Endothelial cell of umbilical vein (primary cell): ENCODE data around the gene KLHL5. TPM values are rescaled to one million over a fixed set of nuclear protein-coding genes. Genes with fewer than 3 reads are reported as not detected.

Source experiments
- BruUV-seq: library from RNA; stranded (reverse); fragments of 400-500 nt; replicated peaks from 2 replicates; lab custom pipeline; 2021; lab: Mats Ljungman, UMichigan
- CTCF ChIA-PET: fragments of 300-600, 350-600 bp; sonication (Branson Sonifier 250); formaldehyde crosslinking; loops from one replicate; lab custom pipeline; 2021; ENCODE audit warnings: antibody characterized with exemption, inconsistent platforms; lab: Charles Lee
- POLR2A ChIA-PET: fragments of 300-600, 350-600 bp; sonication (Branson Sonifier 250); formaldehyde crosslinking; loops from one replicate; lab custom pipeline; 2021; ENCODE audit warnings: antibody characterized with exemption, inconsistent platforms; lab: Charles Lee
- DNase-seq: peaks from one replicate; pipeline ENCODE4 v3.0.0-alpha.2; 2011; ENCODE audit warnings: low read depth, low spot score
- FAIRE-seq: peaks from 2 replicates; lab custom pipeline; 2011; peaks lifted over from hg19 to GRCh38; lab: Jason Lieb, UNC
- H2AFZ ChIP-seq: 2 replicates; pipeline ENCODE4 v1.6.0; 2012; ENCODE audit warnings: low read depth, low read length, control low read depth, inconsistent platforms
- H3K27ac ChIP-seq: 2 replicates; pipeline ENCODE4 v1.5.1; 2011; ENCODE audit warnings: low read depth, mild to moderate bottlenecking, control low read depth, low read length, moderate library complexity; ENCODE audit not compliant: insufficient read depth
- H3K27me3 ChIP-seq, 2 experiments: 2 replicates each; pipeline versions ENCODE4 v1.6.0 to v1.6.1; 2011; ENCODE audit warnings: low read length in 2 of 2, mixed read lengths in 1 of 2; ENCODE audit not compliant: control insufficient read depth in 2 of 2, insufficient read depth in 2 of 2
- H3K36me3 ChIP-seq, 2 experiments: 2 replicates in 1 of 2; 3 replicates in 1 of 2; pipeline ENCODE4 v1.5.1; 2011; ENCODE audit warnings: low read length in 2 of 2, mild to moderate bottlenecking in 1 of 2, moderate library complexity in 1 of 2; ENCODE audit not compliant: control insufficient read depth in 2 of 2, insufficient read depth in 2 of 2; ENCODE audit errors: extremely low read depth in 1 of 2
- H3K4me1 ChIP-seq: 3 replicates; pipeline ENCODE4 v1.5.1; 2011; ENCODE audit warnings: mild to moderate bottlenecking, low read length; ENCODE audit not compliant: control insufficient read depth, insufficient read depth; ENCODE audit errors: extremely low read depth
- H3K4me2 ChIP-seq: 2 replicates; pipeline ENCODE4 v1.6.1; 2011; ENCODE audit warnings: low read length, control low read depth, mixed read lengths; ENCODE audit not compliant: insufficient read depth
- H3K4me3 ChIP-seq, 3 experiments: fragments of 200-600 bp in 1 of 3; sonication (generic), shearing (Covaris generic) in 1 of 3; replicated peaks in 1 of 3; 2 replicates each; pipeline ENCODE4 v1.5.1; 2011 to 2016; ENCODE audit warnings: control low read depth in 3 of 3, low read length in 3 of 3, mild to moderate bottlenecking in 2 of 3, inconsistent platforms in 1 of 3, low read depth in 1 of 3, moderate library complexity in 1 of 3; ENCODE audit not compliant: insufficient read depth in 1 of 3
- H3K79me2 ChIP-seq: 2 replicates; pipeline ENCODE4 v1.6.0; 2012; ENCODE audit warnings: low read length, inconsistent platforms; ENCODE audit not compliant: control insufficient read depth, insufficient read depth
- H3K9ac ChIP-seq: replicated peaks from 2 replicates; pipeline ENCODE3; 2011; ENCODE audit warnings: low read length, control low read depth; ENCODE audit not compliant: insufficient read depth; ENCODE audit errors: extremely low read depth
- H3K9me1 ChIP-seq: replicated peaks from 3 replicates; pipeline ENCODE4 v1.6.0; 2011; ENCODE audit warnings: mild to moderate bottlenecking, low read length; ENCODE audit not compliant: control insufficient read depth, insufficient read depth; ENCODE audit errors: extremely low read depth
- H3K9me3 ChIP-seq: replicated peaks from 2 replicates; pipeline ENCODE4 v1.5.1; 2012; ENCODE audit warnings: low read length, inconsistent platforms; ENCODE audit not compliant: control insufficient read depth, insufficient read depth
- H4K20me1 ChIP-seq: replicated peaks from 2 replicates; pipeline ENCODE3; 2011; ENCODE audit warnings: mild to moderate bottlenecking, low read length; ENCODE audit not compliant: control insufficient read depth, insufficient read depth; ENCODE audit errors: extremely low read depth
- EZH2 ChIP-seq: IDR thresholded peaks from 2 replicates; pipeline ENCODE4 v1.6.1; 2012; ENCODE audit warnings: borderline replicate concordance, low read depth, mild to moderate bottlenecking, moderate library complexity, low read length, inconsistent platforms; ENCODE audit not compliant: severe bottlenecking
- FOS ChIP-seq: IDR thresholded peaks from 2 replicates; pipeline ENCODE4 v1.6.1; 2011; ENCODE audit warnings: mild to moderate bottlenecking, low read length, moderate library complexity, borderline replicate concordance; ENCODE audit not compliant: insufficient read depth
- GATA2 ChIP-seq: IDR thresholded peaks from 2 replicates; pipeline ENCODE4 v1.7.0; 2011; ENCODE audit warnings: low read depth, mild to moderate bottlenecking, moderate library complexity, mixed read lengths, low read length; ENCODE audit not compliant: insufficient read length, insufficient read depth
- JUN ChIP-seq: IDR thresholded peaks from 2 replicates; pipeline ENCODE4 v1.6.1; 2011; ENCODE audit warnings: borderline replicate concordance, low read depth; ENCODE audit not compliant: insufficient read length, insufficient read depth
- dilution Hi-C: fragments of 300-500 bp; cut with MboI; formaldehyde crosslinking; loops from one replicate; pipeline ENCODE4 v1.15.0; 2019; ENCODE audit warnings: low sequenced_read_pairs; ENCODE audit not compliant: extremely low pct_ligation_motif_present
- intact Hi-C: fragments of 100-400 bp; cut with micrococcal nuclease; formaldehyde crosslinking; loops from one replicate; pipeline ENCODE4 v1.10.0; 2022
- polyA plus RNA-seq, 4 experiments: library from polyadenylated mRNA; depleted of rRNA in 3 of 4; stranded (reverse) in 3 of 4; unstranded in 1 of 4; fragments of >200 nt; gene quantifications; 2 replicates each; pipeline versions ENCODE4 v1.2.1 to v1.2.3, GENCODE V29; 2011 to 2012; ENCODE audit warnings: missing spikeins in 1 of 4
- total RNA-seq: library from RNA; stranded (reverse); gene quantifications from 2 replicates; pipeline ENCODE4 v1.2.3, GENCODE V29; 2021

The KLHL5 gene
- total and polyA plus RNA-seq, 2 donors (not counting 3 experiments of a cell fraction or from before 2014, with no cell fraction given), result 32.2 to 54.6 TPM

DNA sequence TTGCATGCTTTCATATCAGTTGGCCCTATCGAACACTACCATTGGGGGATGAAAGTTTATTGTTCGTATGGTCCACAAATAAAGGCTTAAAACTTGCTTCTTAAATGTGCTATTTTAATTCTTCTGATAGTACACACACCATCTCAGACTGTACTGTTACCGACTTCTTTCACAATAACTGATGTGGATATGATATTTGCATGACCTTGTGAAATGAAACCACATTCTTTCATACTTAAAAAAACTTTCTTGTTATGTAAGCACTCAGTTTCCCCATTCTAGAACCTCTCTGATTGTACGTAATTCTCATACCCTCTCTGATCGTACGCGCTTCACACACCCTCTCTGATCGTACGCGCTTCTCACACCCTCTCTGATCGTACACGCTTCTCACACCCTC, 108.3 kb downstream of the KLHL5 start:
- Histone ChIP-seq H3K27me3 (peaks cover 5 to 20% of the 10 kb centered on the region in 2 experiments), H3K4me1 (no peaks in the 10 kb centered on the region), H3K36me3 (no peaks in the 10 kb centered on the region), H3K4me2 (no peak overlapping the region), H4K20me1 (no peaks in the 10 kb centered on the region), H3K9ac (no peak overlapping the region), H3K27ac (no peak overlapping the region), H2AFZ (no peak overlapping the region), H3K9me1 (no peaks in the 10 kb centered on the region), H3K79me2 (no peaks in the 10 kb centered on the region), H3K4me3 (no peak overlapping the region), H3K9me3 (no peaks in the 10 kb centered on the region)
- CTCF ChIA-PET, result no interaction called here
- POLR2A ChIA-PET, result no interaction called here
- intact Hi-C loops (no loop called here), dilution Hi-C loops (no loop called here)
- TF ChIP-seq FOS, result no peak
- no peak for TF ChIP-seq JUN
- TF ChIP-seq GATA2, result no peak
- no peak for TF ChIP-seq EZH2
- FAIRE-seq (no peak), DNase-seq (no peak)
- no TSS peak for BruUV-seq

Other genes starting within 250 kb of the KLHL5 start
- 1.1 and 1.7 TPM in 2 replicates for gene TLR6, start 205.4 kb upstream of the KLHL5 start, total RNA-seq
- gene TLR6, start 205.4 kb upstream of the KLHL5 start, polyA plus RNA-seq, result 0.16 and 0.19 TPM in 2 replicates
- gene FAM114A1, start 194.4 kb upstream of the KLHL5 start, total RNA-seq, result 99.2 and 101 TPM in 2 replicates
- 91.8 and 118 TPM in 2 replicates for gene FAM114A1, start 194.4 kb upstream of the KLHL5 start, polyA plus RNA-seq
- gene TMEM156, start 29.8 kb upstream of the KLHL5 start, total RNA-seq, result 1.00 and 2.7 TPM in 2 replicates
- 0.33 and 0.39 TPM in 2 replicates for gene TMEM156, start 29.8 kb upstream of the KLHL5 start, polyA plus RNA-seq
- 28.2 and 32.7 TPM in 2 replicates for gene WDR19, start 120.3 kb downstream of the KLHL5 start, total RNA-seq
- 27.0 and 27.1 TPM in 2 replicates for gene WDR19, start 120.3 kb downstream of the KLHL5 start, polyA plus RNA-seq